A549 (cell line): ENCODE data around the gene ACSL3. TPM values are rescaled to one million over a fixed set of nuclear protein-coding genes. Genes with fewer than 3 reads are reported as not detected.

Source experiments
- ATAC-seq, 2 experiments: fragments of 200-7000 bp in 1 of 2; fragments of >200 bp in 1 of 2; cut with Nextera tagmentation in 1 of 2; cut with Tn5 transposase in 1 of 2; 3 replicates each; pipeline versions ENCODE4 v1.8.0 to v1.9.1; 2018 to 2020; ENCODE audit warnings: mild to moderate bottlenecking in 1 of 2, moderate library complexity in 1 of 2
- CTCF ChIA-PET: fragments of 300-600 bp; sonication (Branson Sonifier 250); formaldehyde crosslinking; extraction: SDS; loops from one replicate; lab custom pipeline; 2021; ENCODE audit warnings: antibody characterized with exemption, inconsistent platforms; lab: Yijun Ruan, JAX
- POLR2A ChIA-PET: fragments of 350-600 bp; formaldehyde crosslinking; extraction: SDS; loops from one replicate; lab custom pipeline; 2021; ENCODE audit warnings: antibody characterized with exemption, inconsistent platforms; lab: Yijun Ruan, JAX
- DNase-seq, 2 experiments: peaks; one replicate each; pipeline versions ENCODE4 v3.0.0 to v3.0.0-alpha.2; 2011 to 2016; ENCODE audit warnings: low read depth in 1 of 2, low spot score in 1 of 2
- FAIRE-seq: peaks from 2 replicates; lab custom pipeline; 2011; peaks lifted over from hg19 to GRCh38; lab: Jason Lieb, UNC
- H3K27ac ChIP-seq, 2 experiments: fragments of >200 bp; sonication (Bioruptor Twin); formaldehyde crosslinking; 3 replicates each; pipeline ENCODE4 v1.5.1; 2016 to 2017
- H3K4me1 ChIP-seq: fragments of >200 bp; sonication (Bioruptor Twin); formaldehyde crosslinking; 3 replicates; pipeline ENCODE4 v1.6.1; 2016
- H3K4me2 ChIP-seq: fragments of >200 bp; sonication (Bioruptor Twin); formaldehyde crosslinking; 3 replicates; pipeline ENCODE4 v1.6.1; 2016
- H3K4me3 ChIP-seq: fragments of >200 bp; sonication (Bioruptor Twin); formaldehyde crosslinking; 3 replicates; pipeline ENCODE4 v1.5.1; 2016
- H3K9me3 ChIP-seq: fragments of >200 bp; sonication (Bioruptor Twin); formaldehyde crosslinking; 3 replicates; pipeline ENCODE4 v1.6.1; 2016
- BHLHE40 ChIP-seq: IDR thresholded peaks from 2 replicates; pipeline ENCODE4 v1.6.1; 2012; ENCODE audit warnings: low read depth, low read length, inconsistent platforms
- CBX2 ChIP-seq: fragments of 200-600 bp; sonication (generic); IDR thresholded peaks from 2 replicates; pipeline ENCODE4 v1.6.1; 2016; ENCODE audit warnings: low read depth, mild to moderate bottlenecking, borderline replicate concordance
- GATA3 ChIP-seq: IDR thresholded peaks from 2 replicates; pipeline ENCODE4 v1.6.1; 2012; ENCODE audit warnings: borderline replicate concordance
- HES2 ChIP-seq: fragments of >200 bp; sonication (Bioruptor Twin); formaldehyde crosslinking; IDR thresholded peaks from 2 replicates; pipeline ENCODE4 v1.6.1; 2016
- KDM1A ChIP-seq: fragments of 200-600 bp; sonication (generic); IDR thresholded peaks from 2 replicates; pipeline ENCODE4 v1.6.1; 2016; ENCODE audit warnings: low read depth, mild to moderate bottlenecking
- KDM5A ChIP-seq: fragments of 200-600 bp; sonication (generic); IDR thresholded peaks from 2 replicates; pipeline ENCODE4 v1.6.1; 2016; ENCODE audit warnings: antibody characterized with exemption, mild to moderate bottlenecking
- NPAS2 ChIP-seq: fragments of 250-450 bp; sonication (Bioruptor Pico); IDR thresholded peaks from 2 replicates; pipeline ENCODE4 v1.8.0; 2022; ENCODE audit warnings: mild to moderate bottlenecking, moderate library complexity, borderline replicate concordance
- RARB ChIP-seq: fragments of 250-450 bp; sonication (Bioruptor Pico); IDR thresholded peaks from 2 replicates; pipeline ENCODE4 v1.8.0; 2021; ENCODE audit warnings: mild to moderate bottlenecking, moderate library complexity
- ZNF302 ChIP-seq: fragments of 250-450 bp; sonication (Bioruptor Pico); IDR thresholded peaks from 2 replicates; pipeline ENCODE4 v1.9.0; 2021; ENCODE audit warnings: inconsistent platforms, mild to moderate bottlenecking, moderate library complexity
- WGBS: methylation state at CpG from one replicate; pipeline ENCODE4 v1.1.6; 2017; ENCODE audit errors: missing lambda C conversion rate; 5-methylcytosine and 5-hydroxymethylcytosine counted together
- polyA plus RNA-seq, 4 experiments: library from polyadenylated mRNA; depleted of rRNA in 3 of 4; stranded (reverse); fragments of >200 nt; fragmentation: RNase III in 1 of 4; extraction: RNeasy Plus Mini Kit Qiagen cat#74134 plus additional on column Dnase treatment in 1 of 4; gene quantifications; 2 replicates in 3 of 4; 3 replicates in 1 of 4; pipeline ENCODE4 v1.2.3, GENCODE V29; 2011 to 2017
- TF ChIP-seq, protein P1 (sequence below): fragments of 450-650 bp; IDR thresholded peaks from 2 replicates; pipeline ENCODE4 v1.6.1; 2014; ENCODE audit warnings: antibody characterized with exemption
- TF ChIP-seq, protein P2 (sequence below): IDR thresholded peaks from 2 replicates; pipeline ENCODE4 v1.6.1; 2012; ENCODE audit warnings: low read depth, borderline replicate concordance
- TF ChIP-seq, protein P3 (sequence below): IDR thresholded peaks from 2 replicates; pipeline ENCODE4 v1.6.1; 2012
- TF ChIP-seq, protein P4 (sequence below): fragments of >200 bp; sonication (Bioruptor Twin); formaldehyde crosslinking; IDR thresholded peaks from 3 replicates; pipeline ENCODE4 v1.6.1; 2016
- TF ChIP-seq, protein P5 (sequence below): fragments of 200-600 bp; sonication (generic); IDR thresholded peaks from 2 replicates; pipeline ENCODE4 v1.6.1; 2016; ENCODE audit warnings: antibody characterized with exemption, mild to moderate bottlenecking, moderate library complexity

ACSL3 gene
- polyA plus RNA-seq, 2 of the 4 experiments (the other 2 are of a cell fraction): 142 to 160 TPM

DNA sequence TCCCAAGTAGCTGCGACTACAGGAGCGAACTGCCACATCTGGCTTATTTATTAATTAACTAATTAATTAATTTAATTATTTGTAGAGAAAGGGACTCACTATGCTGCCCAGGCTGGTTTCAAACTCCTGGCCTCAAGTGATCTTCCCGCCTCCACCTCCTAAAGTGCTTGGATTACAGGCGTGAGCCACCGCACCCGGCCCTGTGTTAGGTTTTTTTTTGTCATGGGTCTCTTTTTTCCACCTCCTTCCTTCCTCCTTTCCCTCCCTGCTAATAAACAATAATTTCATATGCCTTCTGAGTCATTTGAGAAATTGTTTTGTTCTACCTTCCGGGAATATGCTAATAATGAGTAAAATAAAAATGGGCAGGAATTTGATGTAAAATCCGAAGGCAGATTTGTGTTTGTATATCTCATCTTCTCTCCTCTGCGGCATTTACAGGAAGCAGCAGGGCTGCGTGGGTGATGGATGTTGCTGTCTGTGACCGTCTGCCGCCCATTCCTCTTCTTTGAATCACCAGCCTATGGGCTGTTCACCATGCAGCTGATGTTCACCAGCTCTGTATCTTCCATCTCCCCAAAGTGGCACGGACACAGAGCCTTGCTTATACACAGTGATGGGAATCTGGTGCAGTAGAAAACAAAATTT lies 89.9 kb downstream of the ACSL3 start:
- FAIRE-seq: no peak
- TF ChIP-seq CBX2: no peak
- TF ChIP-seq, protein P1, sequence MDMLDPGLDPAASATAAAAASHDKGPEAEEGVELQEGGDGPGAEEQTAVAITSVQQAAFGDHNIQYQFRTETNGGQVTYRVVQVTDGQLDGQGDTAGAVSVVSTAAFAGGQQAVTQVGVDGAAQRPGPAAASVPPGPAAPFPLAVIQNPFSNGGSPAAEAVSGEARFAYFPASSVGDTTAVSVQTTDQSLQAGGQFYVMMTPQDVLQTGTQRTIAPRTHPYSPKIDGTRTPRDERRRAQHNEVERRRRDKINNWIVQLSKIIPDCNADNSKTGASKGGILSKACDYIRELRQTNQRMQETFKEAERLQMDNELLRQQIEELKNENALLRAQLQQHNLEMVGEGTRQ: no peak
- no peak for TF ChIP-seq HES2
- TF ChIP-seq, protein P2, sequence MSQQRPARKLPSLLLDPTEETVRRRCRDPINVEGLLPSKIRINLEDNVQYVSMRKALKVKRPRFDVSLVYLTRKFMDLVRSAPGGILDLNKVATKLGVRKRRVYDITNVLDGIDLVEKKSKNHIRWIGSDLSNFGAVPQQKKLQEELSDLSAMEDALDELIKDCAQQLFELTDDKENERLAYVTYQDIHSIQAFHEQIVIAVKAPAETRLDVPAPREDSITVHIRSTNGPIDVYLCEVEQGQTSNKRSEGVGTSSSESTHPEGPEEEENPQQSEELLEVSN: no peak
- no peak for TF ChIP-seq KDM5A
- no peak for TF ChIP-seq ZNF302
- TF ChIP-seq BHLHE40: no peak
- TF ChIP-seq, protein P3, sequence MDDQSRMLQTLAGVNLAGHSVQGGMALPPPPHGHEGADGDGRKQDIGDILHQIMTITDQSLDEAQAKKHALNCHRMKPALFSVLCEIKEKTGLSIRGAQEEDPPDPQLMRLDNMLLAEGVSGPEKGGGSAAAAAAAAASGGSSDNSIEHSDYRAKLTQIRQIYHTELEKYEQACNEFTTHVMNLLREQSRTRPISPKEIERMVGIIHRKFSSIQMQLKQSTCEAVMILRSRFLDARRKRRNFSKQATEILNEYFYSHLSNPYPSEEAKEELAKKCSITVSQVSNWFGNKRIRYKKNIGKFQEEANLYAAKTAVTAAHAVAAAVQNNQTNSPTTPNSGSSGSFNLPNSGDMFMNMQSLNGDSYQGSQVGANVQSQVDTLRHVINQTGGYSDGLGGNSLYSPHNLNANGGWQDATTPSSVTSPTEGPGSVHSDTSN: no peak
- TF ChIP-seq, protein P4, sequence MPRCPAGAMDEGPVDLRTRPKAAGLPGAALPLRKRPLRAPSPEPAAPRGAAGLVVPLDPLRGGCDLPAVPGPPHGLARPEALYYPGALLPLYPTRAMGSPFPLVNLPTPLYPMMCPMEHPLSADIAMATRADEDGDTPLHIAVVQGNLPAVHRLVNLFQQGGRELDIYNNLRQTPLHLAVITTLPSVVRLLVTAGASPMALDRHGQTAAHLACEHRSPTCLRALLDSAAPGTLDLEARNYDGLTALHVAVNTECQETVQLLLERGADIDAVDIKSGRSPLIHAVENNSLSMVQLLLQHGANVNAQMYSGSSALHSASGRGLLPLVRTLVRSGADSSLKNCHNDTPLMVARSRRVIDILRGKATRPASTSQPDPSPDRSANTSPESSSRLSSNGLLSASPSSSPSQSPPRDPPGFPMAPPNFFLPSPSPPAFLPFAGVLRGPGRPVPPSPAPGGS: no peak
- TF ChIP-seq, protein P5, sequence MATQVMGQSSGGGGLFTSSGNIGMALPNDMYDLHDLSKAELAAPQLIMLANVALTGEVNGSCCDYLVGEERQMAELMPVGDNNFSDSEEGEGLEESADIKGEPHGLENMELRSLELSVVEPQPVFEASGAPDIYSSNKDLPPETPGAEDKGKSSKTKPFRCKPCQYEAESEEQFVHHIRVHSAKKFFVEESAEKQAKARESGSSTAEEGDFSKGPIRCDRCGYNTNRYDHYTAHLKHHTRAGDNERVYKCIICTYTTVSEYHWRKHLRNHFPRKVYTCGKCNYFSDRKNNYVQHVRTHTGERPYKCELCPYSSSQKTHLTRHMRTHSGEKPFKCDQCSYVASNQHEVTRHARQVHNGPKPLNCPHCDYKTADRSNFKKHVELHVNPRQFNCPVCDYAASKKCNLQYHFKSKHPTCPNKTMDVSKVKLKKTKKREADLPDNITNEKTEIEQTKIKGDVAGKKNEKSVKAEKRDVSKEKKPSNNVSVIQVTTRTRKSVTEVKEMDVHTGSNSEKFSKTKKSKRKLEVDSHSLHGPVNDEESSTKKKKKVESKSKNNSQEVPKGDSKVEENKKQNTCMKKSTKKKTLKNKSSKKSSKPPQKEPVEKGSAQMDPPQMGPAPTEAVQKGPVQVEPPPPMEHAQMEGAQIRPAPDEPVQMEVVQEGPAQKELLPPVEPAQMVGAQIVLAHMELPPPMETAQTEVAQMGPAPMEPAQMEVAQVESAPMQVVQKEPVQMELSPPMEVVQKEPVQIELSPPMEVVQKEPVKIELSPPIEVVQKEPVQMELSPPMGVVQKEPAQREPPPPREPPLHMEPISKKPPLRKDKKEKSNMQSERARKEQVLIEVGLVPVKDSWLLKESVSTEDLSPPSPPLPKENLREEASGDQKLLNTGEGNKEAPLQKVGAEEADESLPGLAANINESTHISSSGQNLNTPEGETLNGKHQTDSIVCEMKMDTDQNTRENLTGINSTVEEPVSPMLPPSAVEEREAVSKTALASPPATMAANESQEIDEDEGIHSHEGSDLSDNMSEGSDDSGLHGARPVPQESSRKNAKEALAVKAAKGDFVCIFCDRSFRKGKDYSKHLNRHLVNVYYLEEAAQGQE: no peak
- no peak for TF ChIP-seq KDM1A
- Histone ChIP-seq H3K4me3 (no peak overlapping the region), H3K4me1 (no peaks in the 10 kb centered on the region), H3K27ac (no peak overlapping the region), H3K4me2 (no peak overlapping the region), H3K9me3 (no peaks in the 10 kb centered on the region)
- no peak for DNase-seq
- CTCF ChIA-PET: interaction anchor here (1.2 to 1.6 kb wide), 2 partner anchors 9 to 12 kb away, joined by 4 to 8 read pairs; no protein-coding TSS in a partner anchor
- 71% methylated on average over 13 of the region's 13 CpGs for WGBS
- POLR2A ChIA-PET: no interaction called here
- ATAC-seq: peak; percentile 21 to 43; a peak in 3 of 6 replicates

DNA sequence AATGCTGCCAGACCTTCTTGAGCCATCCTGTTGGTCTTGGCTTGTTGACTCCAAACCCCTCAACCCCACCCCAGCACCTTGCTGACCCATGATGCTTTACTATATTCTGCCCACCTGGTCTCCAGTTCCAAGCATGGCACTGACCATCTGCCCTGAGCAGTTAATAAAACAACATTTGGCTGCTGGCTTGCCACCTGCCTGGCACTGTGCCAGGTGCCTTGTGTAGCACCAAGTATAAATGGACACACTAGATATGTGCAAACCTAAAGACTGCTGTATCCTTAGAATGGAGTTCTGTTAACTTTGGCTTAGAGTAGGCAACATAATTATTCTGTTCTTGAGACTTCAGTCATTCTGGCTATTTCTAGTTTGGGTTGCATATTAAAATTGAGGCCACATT lies 91.4 kb downstream of the ACSL3 start:
- H3K9me3 ChIP-seq: peaks cover 2% of the 10 kb centered on the region; the same call in 1 of the 3 replicates
- no peaks in the 10 kb centered on the region for H3K4me1 ChIP-seq
- H3K4me2 ChIP-seq: no peak overlapping the region
- no peak overlapping the region for H3K4me3 ChIP-seq
- no peak overlapping the region for H3K27ac ChIP-seq
- TF ChIP-seq NPAS2 (CRISPR knock-in tag) (no peak), RARB (CRISPR knock-in tag) (no peak), GATA3 (no peak)
- no peak for DNase-seq
- no peak for ATAC-seq
- POLR2A ChIA-PET: no interaction called here
- FAIRE-seq: no peak
- CTCF ChIA-PET: interaction anchor here (1.1 to 2.3 kb wide), 3 partner anchors 19 to 37 kb away, joined by 3 to 10 read pairs (median 6); no protein-coding TSS in a partner anchor
